ENCODE results near the gene ZNF138.
A peak's percentile ranks its signal among the peaks of the same experiment; 100 is the strongest.
"Not testable (repeated sequence)": the region's sequence is repeated elsewhere in the genome, so short reads cannot be mapped to it uniquely, and the experiment has no call there.

ZNF138 gene

GRCh38 chr7:64794171-64794844 is at the start of gene ZNF138:
Gene ZNF138, plus strand, starts transcription at chr7:64794428. Its CDS starts 141 bp downstream, at chr7:64794569.
- DNase-seq = peak; percentile 93

GRCh38 chr7:64744680-64745079 is 49.5 kb upstream of the ZNF138 start:
- DNase-seq = no peak

GRCh38 chr7:64747802-64748201 is 46.4 kb upstream of the ZNF138 start:
- no peak for DNase-seq

GRCh38 chr7:64753032-64753431 is 41.2 kb upstream of the ZNF138 start:
- no peak for DNase-seq

GRCh38 chr7:64755865-64756264 is 38.4 kb upstream of the ZNF138 start:
- no peak for DNase-seq

GRCh38 chr7:64758151-64758550 is 36.1 kb upstream of the ZNF138 start:
- DNase-seq = no peak

GRCh38 chr7:64768824-64769223 is 25.4 kb upstream of the ZNF138 start:
- DNase-seq = no peak

- DNase-seq = no peak
Measured at GRCh38 chr7:64774204-64774842, 19.9 kb upstream of the ZNF138 start.

- DNase-seq = no peak
Measured at GRCh38 chr7:64775289-64775688, 18.9 kb upstream of the ZNF138 start.

GRCh38 chr7:64784842-64785241 is 9.4 kb upstream of the ZNF138 start:
- DNase-seq = not testable (repeated sequence)

GRCh38 chr7:64787295-64787694 is 6.9 kb upstream of the ZNF138 start:
- DNase-seq = no peak

GRCh38 chr7:64789241-64789640 is 5.0 kb upstream of the ZNF138 start:
- not testable (repeated sequence) for DNase-seq

GRCh38 chr7:64793106-64793755 is 997 bp upstream of the ZNF138 start:
- DNase-seq = no peak

GRCh38 chr7:64795176-64795575 is 948 bp downstream of the ZNF138 start:
- no peak for DNase-seq

GRCh38 chr7:64799169-64799568 is 4.9 kb downstream of the ZNF138 start:
- not testable (repeated sequence) for DNase-seq

- no peak for DNase-seq
Measured at GRCh38 chr7:64802699-64803098, 8.5 kb downstream of the ZNF138 start.

GRCh38 chr7:64807731-64808365 is 13.6 kb downstream of the ZNF138 start:
- DNase-seq = no peak

- no peak for DNase-seq
Measured at GRCh38 chr7:64811767-64812166, 17.5 kb downstream of the ZNF138 start.

GRCh38 chr7:64830926-64831325 is 36.7 kb downstream of the ZNF138 start:
- no peak for DNase-seq

GRCh38 chr7:64832136-64832535 is 37.9 kb downstream of the ZNF138 start:
- DNase-seq = no peak

GRCh38 chr7:64834989-64835388 is 40.8 kb downstream of the ZNF138 start:
- DNase-seq = no peak

GRCh38 chr7:64835856-64836255 is 41.6 kb downstream of the ZNF138 start:
- DNase-seq = not testable (repeated sequence)

- DNase-seq = not testable (repeated sequence)
Measured at GRCh38 chr7:64838051-64838450, 43.8 kb downstream of the ZNF138 start.

- no peak for DNase-seq
Measured at GRCh38 chr7:64838691-64839090, 44.5 kb downstream of the ZNF138 start.

Measured in CD4-positive, alpha-beta T cell treated with Interleukin-15 for 1 hour (primary cell).